HCT116 (cell line): ENCODE measurements around the gene ARFGEF3. TPM values are rescaled to one million over a fixed set of nuclear protein-coding genes. Genes with fewer than 3 reads are reported as not detected.

Source experiments
- ATAC-seq: fragments of 200-7000 bp; cut with Tn5 transposase; 2 replicates; pipeline ENCODE4 v1.9.1; 2020; ENCODE audit warnings: mild to moderate bottlenecking, moderate library complexity
- BruUV-seq: library from RNA; stranded (reverse); fragments of 400-500 nt; replicated peaks from 2 replicates; lab custom pipeline; 2021; lab: Mats Ljungman, UMichigan
- CTCF ChIA-PET: fragments of 300-600 bp; sonication (Branson Sonifier 250); formaldehyde crosslinking; loops from one replicate; lab custom pipeline; 2021; ENCODE audit warnings: antibody characterized with exemption; lab: Charles Lee
- POLR2A ChIA-PET: fragments of 300-600, 350-600 bp; sonication (Branson Sonifier 250); formaldehyde crosslinking; loops from one replicate; lab custom pipeline; 2021; ENCODE audit warnings: antibody characterized with exemption; lab: Charles Lee
- RAD21 ChIA-PET, 2 experiments: fragments of 300-600 bp; sonication (Branson Sonifier 250); formaldehyde crosslinking; loops; one replicate each; lab custom pipeline; 2023; ENCODE audit warnings: low total read pairs in 2 of 2; ENCODE audit not compliant: uncharacterized antibody in 2 of 2, unreplicated experiment in 2 of 2, low non-redundant PET in 1 of 2; lab: Charles Lee
- DNase-seq: peaks from one replicate; pipeline ENCODE4 v3.0.0-alpha.2; 2010; ENCODE audit warnings: low read depth, low spot score
- H2AFZ ChIP-seq: fragments of 200-600 bp; shearing (Covaris generic), sonication (generic); 2 replicates; pipeline ENCODE4 v1.6.1; 2017; ENCODE audit warnings: low read depth, mixed run types, mixed read lengths, antibody characterized with exemption, low read length; ENCODE audit not compliant: poor library complexity, severe bottlenecking
- H3K27ac ChIP-seq: 2 replicates; pipeline ENCODE4 v1.5.1; 2012; ENCODE audit warnings: low read depth, low read length
- H3K27me3 ChIP-seq: fragments of 200-600 bp; sonication (generic); 2 replicates; pipeline ENCODE4 v1.6.1; 2016; ENCODE audit warnings: mixed run types, low read length, mixed read lengths; ENCODE audit not compliant: insufficient read depth
- H3K36me3 ChIP-seq, 2 experiments: fragments of 200-500 bp in 1 of 2; fragments of 200-600 bp in 1 of 2; sonication (Bioruptor generic) in 1 of 2; sonication (generic) in 1 of 2; 2 replicates each; pipeline versions ENCODE4 v1.5.1 to v1.6.1; 2014 to 2016; ENCODE audit warnings: low read length in 2 of 2, inconsistent platforms in 1 of 2, mixed read lengths in 1 of 2, mixed run types in 1 of 2; ENCODE audit not compliant: insufficient read depth in 2 of 2, control insufficient read depth in 1 of 2
- H3K4me1 ChIP-seq, 2 experiments: fragments of 200-600 bp in 1 of 2; sonication (generic) in 1 of 2; 2 replicates each; pipeline versions ENCODE4 v1.5.1 to v1.6.1; 2012 to 2017; ENCODE audit warnings: low read length in 2 of 2, inconsistent platforms in 1 of 2, mild to moderate bottlenecking in 1 of 2, mixed read lengths in 1 of 2, mixed run types in 1 of 2, moderate library complexity in 1 of 2; ENCODE audit not compliant: insufficient read depth in 2 of 2, control insufficient read depth in 1 of 2
- H3K4me2 ChIP-seq: fragments of 200-600 bp; sonication (generic); 2 replicates; pipeline ENCODE4 v1.6.1; 2017; ENCODE audit warnings: mixed run types, low read length, mixed read lengths
- H3K4me3 ChIP-seq, 2 experiments: fragments of 200-600 bp in 1 of 2; sonication (generic) in 1 of 2; replicated peaks in 1 of 2; 2 replicates each; pipeline ENCODE4 v1.5.1; 2011 to 2016; ENCODE audit warnings: low read length in 2 of 2, control low read depth in 1 of 2, low read depth in 1 of 2, mild to moderate bottlenecking in 1 of 2, mixed read lengths in 1 of 2, mixed run types in 1 of 2
- H3K79me2 ChIP-seq: fragments of 200-600 bp; sonication (generic); 2 replicates; pipeline ENCODE4 v1.6.1; 2017; ENCODE audit warnings: mild to moderate bottlenecking, mixed run types, low read length, moderate library complexity, mixed read lengths; ENCODE audit not compliant: insufficient read depth
- H3K9ac ChIP-seq: fragments of 200-600 bp; sonication (generic); 2 replicates; pipeline ENCODE4 v1.6.1; 2016; ENCODE audit warnings: low read length, mixed read lengths
- H3K9me2 ChIP-seq: fragments of 200-600 bp; sonication (generic), shearing (Covaris generic); 2 replicates; pipeline ENCODE4 v1.6.1; 2017; ENCODE audit warnings: mixed run types, mild to moderate bottlenecking, moderate library complexity; ENCODE audit not compliant: insufficient read depth
- H3K9me3 ChIP-seq, 2 experiments: fragments of 200-500 bp in 1 of 2; fragments of 200-600 bp in 1 of 2; sonication (Bioruptor generic) in 1 of 2; sonication (generic) in 1 of 2; 2 replicates each; pipeline ENCODE4 v1.6.1; 2014 to 2017; ENCODE audit warnings: low read length in 2 of 2, mixed read lengths in 2 of 2, inconsistent platforms in 1 of 2, low read depth in 1 of 2, mild to moderate bottlenecking in 1 of 2, mixed run types in 1 of 2, moderate library complexity in 1 of 2; ENCODE audit not compliant: control insufficient read depth in 1 of 2, insufficient read depth in 1 of 2
- H4K20me1 ChIP-seq: fragments of 200-600 bp; sonication (generic), shearing (Covaris generic); 2 replicates; pipeline ENCODE4 v1.6.1; 2017; ENCODE audit warnings: mixed run types, mild to moderate bottlenecking, moderate library complexity; ENCODE audit not compliant: insufficient read depth
- CBX3 ChIP-seq: IDR thresholded peaks from 2 replicates; pipeline ENCODE4 v1.6.1; 2012; ENCODE audit warnings: low read depth
- EZH2 ChIP-seq: fragments of 200-600 bp; sonication (generic); IDR thresholded peaks from 2 replicates; pipeline ENCODE4 v1.6.1; 2017; ENCODE audit warnings: antibody characterized with exemption, mixed run types
- FOSL1 ChIP-seq: IDR thresholded peaks from 2 replicates; pipeline ENCODE4 v1.6.1; 2012; ENCODE audit warnings: low read depth
- POLR2A ChIP-seq: IDR thresholded peaks from 2 replicates; pipeline ENCODE4 v1.7.0; 2011; ENCODE audit warnings: borderline replicate concordance; ENCODE audit not compliant: insufficient read depth, insufficient read length; ENCODE audit errors: extremely low read depth
- SP1 ChIP-seq: IDR thresholded peaks from 2 replicates; pipeline ENCODE4 v1.6.1; 2012; ENCODE audit warnings: low read depth
- TCF7L2 ChIP-seq: IDR thresholded peaks from 2 replicates; pipeline ENCODE4 v1.7.0; 2011; ENCODE audit warnings: borderline replicate concordance, inconsistent platforms; ENCODE audit not compliant: insufficient read depth, insufficient read length; ENCODE audit errors: extremely low read depth
- YY1 ChIP-seq: IDR thresholded peaks from 2 replicates; pipeline ENCODE4 v1.6.1; 2011; ENCODE audit warnings: low read length, low read depth, moderate library complexity, mild to moderate bottlenecking; ENCODE audit not compliant: insufficient replicate concordance; ENCODE audit errors: extremely low read depth
- intact Hi-C: fragments of 100-400 bp; cut with micrococcal nuclease; formaldehyde crosslinking; loops from 2 replicates; pipeline ENCODE4 v1.10.0; 2022
- total RNA-seq: library from RNA; stranded (reverse); gene quantifications from one replicate; pipeline ENCODE4 v1.2.1, GENCODE V29; 2021; ENCODE audit not compliant: unreplicated experiment
- TF ChIP-seq, protein P1 (sequence below), 3 experiments: fragments of 200-600 bp in 1 of 3; sonication (generic) in 1 of 3; IDR thresholded peaks in 2 of 3; conservative IDR thresholded peaks in 1 of 3; 2 replicates each; pipeline ENCODE4 v1.5.1; 2012 to 2017; ENCODE audit warnings: low read depth in 2 of 3, low read length in 2 of 3, antibody characterized with exemption in 1 of 3, borderline replicate concordance in 1 of 3, control low read depth in 1 of 3, mild to moderate bottlenecking in 1 of 3, mixed read lengths in 1 of 3, mixed run types in 1 of 3, moderate library complexity in 1 of 3; ENCODE audit not compliant: insufficient read depth in 1 of 3

The ARFGEF3 gene
- total RNA-seq, 1 experiment from 2014 or later: 3.8 TPM

DNA sequence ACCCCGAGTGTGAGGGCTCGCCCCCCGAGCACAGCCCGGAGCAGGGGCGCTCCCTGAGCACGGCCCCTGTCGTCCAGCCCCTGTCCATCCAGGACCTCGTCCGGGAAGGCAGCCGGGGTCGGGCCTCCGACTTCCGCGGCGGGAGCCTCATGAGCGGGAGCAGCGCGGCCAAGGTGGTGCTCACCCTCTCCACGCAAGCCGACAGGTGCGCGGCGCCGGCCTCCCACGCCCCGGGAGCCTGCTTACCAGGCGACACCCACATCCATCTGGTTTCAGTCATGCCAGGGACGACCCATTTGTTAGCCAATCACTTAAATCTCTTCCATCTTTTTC, 130.1 kb downstream of the ARFGEF3 start (continued):
- TF ChIP-seq YY1: no peak

DNA sequence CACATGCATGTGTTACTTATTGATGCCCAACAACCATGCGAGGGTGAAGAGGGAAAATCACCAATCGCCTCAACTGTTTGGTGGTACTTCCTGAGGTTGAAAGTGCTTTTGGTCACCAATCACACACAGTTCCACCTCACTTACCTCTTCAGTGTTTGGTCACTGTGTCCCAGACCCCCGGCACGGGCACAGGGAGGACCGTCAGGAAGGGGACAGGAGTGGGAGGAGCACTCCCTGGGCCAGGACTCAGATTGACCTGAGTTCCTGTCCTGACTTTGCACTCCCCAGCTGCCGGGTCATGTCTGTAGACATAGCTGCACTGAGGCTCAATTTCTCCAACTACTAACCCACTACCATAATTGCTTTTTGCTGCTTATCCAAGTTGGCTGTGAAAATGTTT, 130.7 kb downstream of the ARFGEF3 start:
- no peaks in the 10 kb centered on the region for H3K36me3 ChIP-seq
- ATAC-seq (no peak), DNase-seq (no peak)
- no peaks in the 10 kb centered on the region for H3K9me2 ChIP-seq
- ChIA-PET CTCF (no interaction called here), RAD21 (no interaction called here), POLR2A (no interaction called here)
- no peak overlapping the region for H3K9ac ChIP-seq
- no peaks in the 10 kb centered on the region for H3K9me3 ChIP-seq
- H3K79me2 ChIP-seq: no peaks in the 10 kb centered on the region
- H3K4me1 ChIP-seq: peaks cover 6 to 25% of the 10 kb centered on the region in 2 experiments
- TF ChIP-seq POLR2A: no peak
- no peak for TF ChIP-seq YY1
- TF ChIP-seq CBX3: no peak
- TF ChIP-seq EZH2: no peak
- no peaks in the 10 kb centered on the region for H3K27me3 ChIP-seq
- no peak overlapping the region for H2AFZ ChIP-seq
- intact Hi-C loops: no loop called here
- no TSS peak for BruUV-seq
- H3K27ac ChIP-seq: no peak overlapping the region
- no peaks in the 10 kb centered on the region for H4K20me1 ChIP-seq
- H3K4me3 ChIP-seq: no peak overlapping the region
- no peak overlapping the region for H3K4me2 ChIP-seq

DNA sequence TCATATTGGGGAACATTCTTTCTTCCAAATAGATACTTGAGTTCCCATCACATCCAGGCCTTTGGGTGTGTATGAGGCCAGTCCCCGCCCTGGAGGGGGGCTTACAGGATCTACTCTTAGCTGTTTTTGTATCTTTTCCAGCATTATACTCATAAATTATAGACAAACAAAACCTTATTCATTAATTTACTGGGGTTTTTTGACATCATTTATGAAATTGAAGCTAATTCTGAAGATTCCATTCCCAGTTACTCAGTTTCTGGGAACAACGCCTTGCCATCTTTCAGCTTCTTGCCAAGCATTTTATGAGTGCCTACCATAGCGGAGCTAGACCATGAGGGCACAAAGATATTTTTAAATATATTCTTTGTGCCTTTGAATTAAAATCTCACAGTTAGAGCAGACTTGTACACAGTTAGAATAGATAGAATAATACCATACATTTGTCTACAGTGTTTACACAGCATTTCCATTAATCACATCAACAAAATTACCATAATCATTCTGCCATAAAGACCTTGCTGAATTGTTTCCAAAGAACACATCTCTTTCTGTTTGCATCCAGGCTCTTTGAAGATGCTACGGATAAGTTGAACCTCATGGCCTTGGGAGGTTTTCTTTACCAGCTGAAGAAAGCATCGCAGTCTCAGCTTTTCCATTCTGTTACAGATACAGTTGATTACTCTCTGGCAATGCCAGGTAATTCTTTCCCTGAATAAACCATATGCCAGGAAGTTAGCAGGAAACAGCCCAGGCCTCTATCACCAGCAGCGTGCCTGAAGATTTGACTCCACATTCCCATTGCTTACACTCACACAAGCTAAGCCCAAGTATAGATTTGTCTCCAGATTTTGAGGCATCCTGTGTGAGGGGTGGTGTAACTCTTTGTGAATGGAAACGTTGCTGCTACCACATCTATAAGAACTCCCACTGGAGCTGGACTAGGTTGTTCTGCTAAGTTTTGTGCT, 132.0 kb downstream of the ARFGEF3 start:
- TF ChIP-seq, protein P1, sequence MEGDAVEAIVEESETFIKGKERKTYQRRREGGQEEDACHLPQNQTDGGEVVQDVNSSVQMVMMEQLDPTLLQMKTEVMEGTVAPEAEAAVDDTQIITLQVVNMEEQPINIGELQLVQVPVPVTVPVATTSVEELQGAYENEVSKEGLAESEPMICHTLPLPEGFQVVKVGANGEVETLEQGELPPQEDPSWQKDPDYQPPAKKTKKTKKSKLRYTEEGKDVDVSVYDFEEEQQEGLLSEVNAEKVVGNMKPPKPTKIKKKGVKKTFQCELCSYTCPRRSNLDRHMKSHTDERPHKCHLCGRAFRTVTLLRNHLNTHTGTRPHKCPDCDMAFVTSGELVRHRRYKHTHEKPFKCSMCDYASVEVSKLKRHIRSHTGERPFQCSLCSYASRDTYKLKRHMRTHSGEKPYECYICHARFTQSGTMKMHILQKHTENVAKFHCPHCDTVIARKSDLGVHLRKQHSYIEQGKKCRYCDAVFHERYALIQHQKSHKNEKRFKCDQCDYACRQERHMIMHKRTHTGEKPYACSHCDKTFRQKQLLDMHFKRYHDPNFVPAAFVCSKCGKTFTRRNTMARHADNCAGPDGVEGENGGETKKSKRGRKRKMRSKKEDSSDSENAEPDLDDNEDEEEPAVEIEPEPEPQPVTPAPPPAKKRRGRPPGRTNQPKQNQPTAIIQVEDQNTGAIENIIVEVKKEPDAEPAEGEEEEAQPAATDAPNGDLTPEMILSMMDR (IDR thresholded peaks at IDR 0.05 in 2 of 3, conservative IDR thresholded peaks at IDR 0.05 in 1 of 3; ENCODE audit: borderline replicate concordance in 1 of 3, insufficient read depth in 1 of 3, low read depth in 2 of 3, low read length in 2 of 3): no peak
- TF ChIP-seq TCF7L2: no peak
- TF ChIP-seq SP1: no peak
- no peak for TF ChIP-seq FOSL1
- TF ChIP-seq POLR2A: no peak
- CTCF ChIA-PET: no interaction called here
- H3K27ac ChIP-seq: no peak overlapping the region
- DNase-seq: no peak
- no peaks in the 10 kb centered on the region for H3K27me3 ChIP-seq
- no TSS peak for BruUV-seq
- no peaks in the 10 kb centered on the region for H3K9me3 ChIP-seq
- H2AFZ ChIP-seq: no peak overlapping the region
- no peaks in the 10 kb centered on the region for H3K9me2 ChIP-seq
- POLR2A ChIA-PET: no interaction called here
- peaks cover 3 to 21% of the 10 kb centered on the region in 2 experiments for H3K4me1 ChIP-seq
- intact Hi-C loops: no loop called here
- no peak overlapping the region for H3K9ac ChIP-seq
- RAD21 ChIA-PET: no interaction called here
- no peak overlapping the region for H3K4me2 ChIP-seq
- H3K36me3 ChIP-seq: no peaks in the 10 kb centered on the region
- ATAC-seq: no peak
- no peaks in the 10 kb centered on the region for H3K79me2 ChIP-seq
- no peak overlapping the region for H3K4me3 ChIP-seq
- H4K20me1 ChIP-seq: no peaks in the 10 kb centered on the region
